Measurements from ENCODE around the gene DSC2.
A peak's percentile ranks its signal among the peaks of the same experiment; 100 is the strongest.

The DSC2 gene

GRCh38 chr18:31146809-31147208 lies 44.6 kb upstream of the DSC2 start:
- no peak overlapping the region for H3K4me3 ChIP-seq (replicated peaks; ENCODE audit: insufficient read depth, low read length)
- DNase-seq (ENCODE audit: low read depth in 1 of 2, low spot score in 1 of 2) = peak in 1 of 2 experiments; percentile 63
- H3K27ac ChIP-seq (replicated peaks) = no peak overlapping the region
- no peaks in the 10 kb centered on the region for H3K27me3 ChIP-seq (ENCODE audit: insufficient read depth, poor library complexity, severe bottlenecking)
- TF ChIP-seq, protein P1, sequence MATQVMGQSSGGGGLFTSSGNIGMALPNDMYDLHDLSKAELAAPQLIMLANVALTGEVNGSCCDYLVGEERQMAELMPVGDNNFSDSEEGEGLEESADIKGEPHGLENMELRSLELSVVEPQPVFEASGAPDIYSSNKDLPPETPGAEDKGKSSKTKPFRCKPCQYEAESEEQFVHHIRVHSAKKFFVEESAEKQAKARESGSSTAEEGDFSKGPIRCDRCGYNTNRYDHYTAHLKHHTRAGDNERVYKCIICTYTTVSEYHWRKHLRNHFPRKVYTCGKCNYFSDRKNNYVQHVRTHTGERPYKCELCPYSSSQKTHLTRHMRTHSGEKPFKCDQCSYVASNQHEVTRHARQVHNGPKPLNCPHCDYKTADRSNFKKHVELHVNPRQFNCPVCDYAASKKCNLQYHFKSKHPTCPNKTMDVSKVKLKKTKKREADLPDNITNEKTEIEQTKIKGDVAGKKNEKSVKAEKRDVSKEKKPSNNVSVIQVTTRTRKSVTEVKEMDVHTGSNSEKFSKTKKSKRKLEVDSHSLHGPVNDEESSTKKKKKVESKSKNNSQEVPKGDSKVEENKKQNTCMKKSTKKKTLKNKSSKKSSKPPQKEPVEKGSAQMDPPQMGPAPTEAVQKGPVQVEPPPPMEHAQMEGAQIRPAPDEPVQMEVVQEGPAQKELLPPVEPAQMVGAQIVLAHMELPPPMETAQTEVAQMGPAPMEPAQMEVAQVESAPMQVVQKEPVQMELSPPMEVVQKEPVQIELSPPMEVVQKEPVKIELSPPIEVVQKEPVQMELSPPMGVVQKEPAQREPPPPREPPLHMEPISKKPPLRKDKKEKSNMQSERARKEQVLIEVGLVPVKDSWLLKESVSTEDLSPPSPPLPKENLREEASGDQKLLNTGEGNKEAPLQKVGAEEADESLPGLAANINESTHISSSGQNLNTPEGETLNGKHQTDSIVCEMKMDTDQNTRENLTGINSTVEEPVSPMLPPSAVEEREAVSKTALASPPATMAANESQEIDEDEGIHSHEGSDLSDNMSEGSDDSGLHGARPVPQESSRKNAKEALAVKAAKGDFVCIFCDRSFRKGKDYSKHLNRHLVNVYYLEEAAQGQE (IDR thresholded peaks at IDR 0.05; ENCODE audit: insufficient replicate concordance, low read depth) = no peak
- no peak for TF ChIP-seq POLR2AphosphoS5 (IDR thresholded peaks at IDR 0.05; ENCODE audit: low read depth)
- TF ChIP-seq CTCF (IDR thresholded peaks at IDR 0.05; ENCODE audit: insufficient read depth, low read length) = no peak
- no peak for TF ChIP-seq GABPA (IDR thresholded peaks at IDR 0.05; ENCODE audit: low read depth)
- no peak for TF ChIP-seq SPI1 (IDR thresholded peaks at IDR 0.05; ENCODE audit: borderline replicate concordance, low read depth)

GRCh38 chr18:31143025-31143424 lies 40.8 kb upstream of the DSC2 start:
- TF ChIP-seq, protein P1 (IDR thresholded peaks at IDR 0.05; ENCODE audit: insufficient replicate concordance, low read depth) = no peak
- TF ChIP-seq SPI1 (IDR thresholded peaks at IDR 0.05; ENCODE audit: borderline replicate concordance, low read depth) = no peak
- TF ChIP-seq POLR2AphosphoS5 (IDR thresholded peaks at IDR 0.05; ENCODE audit: low read depth) = no peak
- no peak for TF ChIP-seq CTCF (IDR thresholded peaks at IDR 0.05; ENCODE audit: insufficient read depth, low read length)
- no peak for TF ChIP-seq GABPA (IDR thresholded peaks at IDR 0.05; ENCODE audit: low read depth)

GRCh38 chr18:31138709-31139108 lies 36.5 kb upstream of the DSC2 start:
- DNase-seq (ENCODE audit: low read depth in 1 of 2, low spot score in 1 of 2) = no peak
- TF ChIP-seq POLR2AphosphoS5 (IDR thresholded peaks at IDR 0.05; ENCODE audit: low read depth) = no peak
- no peak for TF ChIP-seq CTCF (IDR thresholded peaks at IDR 0.05; ENCODE audit: insufficient read depth, low read length)
- TF ChIP-seq GABPA (IDR thresholded peaks at IDR 0.05; ENCODE audit: low read depth) = no peak
- TF ChIP-seq SPI1 (IDR thresholded peaks at IDR 0.05; ENCODE audit: borderline replicate concordance, low read depth) = no peak
- TF ChIP-seq, protein P1 (IDR thresholded peaks at IDR 0.05; ENCODE audit: insufficient replicate concordance, low read depth) = no peak
- Histone ChIP-seq H3K27me3 (ENCODE audit: insufficient read depth, poor library complexity, severe bottlenecking) (no peaks in the 10 kb centered on the region), H3K4me3 (replicated peaks; ENCODE audit: insufficient read depth, low read length) (no peak overlapping the region), H3K27ac (replicated peaks) (no peak overlapping the region)

More at GRCh38 chr18:31143025-31143424, 40.8 kb upstream of the DSC2 start:
- Histone ChIP-seq H3K27me3 (ENCODE audit: insufficient read depth, poor library complexity, severe bottlenecking) (no peaks in the 10 kb centered on the region), H3K4me3 (replicated peaks; ENCODE audit: insufficient read depth, low read length) (no peak overlapping the region), H3K27ac (replicated peaks) (no peak overlapping the region)
- no peak for DNase-seq (ENCODE audit: low read depth in 1 of 2, low spot score in 1 of 2)
